ENCODE measurements around the gene CDC73.
"Not testable (repeated sequence)": the region's sequence is repeated elsewhere in the genome, so short reads cannot be mapped to it uniquely, and the experiment has no call there.

The CDC73 gene

DNA sequence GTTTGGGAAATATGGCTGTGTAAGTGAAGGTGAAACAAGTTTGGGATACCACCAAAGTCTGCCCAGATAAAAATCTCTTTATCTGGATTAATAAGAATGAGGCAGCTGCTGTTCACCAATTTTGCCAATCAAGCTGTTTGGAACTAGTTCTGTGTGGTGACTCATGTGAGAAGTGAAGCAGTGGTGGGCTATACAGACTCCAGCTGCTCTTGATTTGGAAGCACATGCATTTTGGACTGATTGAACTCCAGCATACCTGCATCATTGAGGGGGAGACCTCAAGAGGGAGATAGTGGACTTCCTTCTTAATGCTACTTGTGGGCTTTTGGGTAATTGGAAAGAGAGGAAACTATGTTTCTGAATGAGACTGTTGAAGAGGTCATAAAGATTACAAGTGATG lies 163.8 kb downstream of the CDC73 start:
- no peak for DNase-seq (ENCODE audit: extremely low read depth, low read depth)
- TF ChIP-seq CTCF (IDR thresholded peaks at IDR 0.05; ENCODE audit: low read depth, low read length) = no peak

DNA sequence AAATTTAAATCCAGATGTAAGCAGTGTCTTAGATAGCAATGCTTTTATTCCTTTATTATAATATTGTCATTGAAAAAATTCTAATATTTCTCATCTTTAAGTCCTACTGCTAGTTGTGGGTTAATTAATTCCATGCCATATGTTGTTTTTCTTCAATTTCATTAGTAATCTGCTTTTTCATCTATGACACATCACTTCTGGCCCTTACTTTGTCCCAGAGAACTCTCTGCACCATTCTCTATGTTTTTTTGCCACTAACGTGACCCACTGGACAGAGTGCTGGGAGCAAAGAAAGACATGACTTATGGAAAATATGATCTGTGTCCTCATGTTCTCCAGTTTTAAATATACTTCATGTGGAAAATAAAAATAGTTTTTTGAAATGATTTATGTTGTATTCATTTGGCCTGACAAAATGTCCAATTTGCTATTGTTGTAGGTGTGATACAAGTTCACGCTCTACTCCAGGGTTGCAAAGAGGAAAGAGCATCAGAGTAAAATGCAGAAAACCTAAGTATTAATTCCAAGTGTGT lies 166.8 kb downstream of the CDC73 start:
- DNase-seq (ENCODE audit: extremely low read depth, low read depth) = not testable (repeated sequence)

- DNase-seq (ENCODE audit: extremely low read depth, low read depth) = no peak
- no peak for TF ChIP-seq CTCF (IDR thresholded peaks at IDR 0.05; ENCODE audit: low read depth, low read length)
Measured at GRCh38 chr1:193293726-193294125, 171.9 kb downstream of the CDC73 start.

GRCh38 chr1:193299038-193299437 lies 177.2 kb downstream of the CDC73 start:
- DNase-seq (ENCODE audit: extremely low read depth, low read depth) = no peak
- TF ChIP-seq CTCF (IDR thresholded peaks at IDR 0.05; ENCODE audit: low read depth, low read length) = no peak

DNA sequence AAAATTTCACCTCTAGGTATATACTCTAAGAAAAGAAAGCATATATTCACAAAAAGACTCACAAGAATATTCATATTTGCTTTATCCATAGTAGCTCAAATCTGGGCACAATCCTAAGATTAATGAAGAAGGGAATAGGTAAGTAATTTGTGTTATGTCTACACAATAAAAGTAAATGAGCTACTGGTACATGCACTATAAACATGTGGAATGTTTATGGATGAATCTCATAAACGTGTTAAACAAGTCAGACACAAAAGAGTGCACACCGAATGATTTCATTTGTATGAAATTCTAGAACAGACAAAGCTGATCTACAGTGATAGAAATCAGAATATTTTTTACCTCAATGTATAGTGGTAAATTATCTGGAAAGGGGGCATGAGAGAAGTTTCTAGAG lies 179.9 kb downstream of the CDC73 start:
- TF ChIP-seq CTCF (IDR thresholded peaks at IDR 0.05; ENCODE audit: low read depth, low read length) = no peak
- DNase-seq (ENCODE audit: extremely low read depth, low read depth) = no peak

GRCh38 chr1:193303849-193304248 lies 182.0 kb downstream of the CDC73 start:
- TF ChIP-seq CTCF (IDR thresholded peaks at IDR 0.05; ENCODE audit: low read depth, low read length) = no peak
- DNase-seq (ENCODE audit: extremely low read depth, low read depth) = no peak

Measured in AG09319 (cell line).